Thoracic aorta (tissue), 2 donors: ENCODE data around the gene SOX4. TPM values are rescaled to one million over a fixed set of nuclear protein-coding genes. Genes with fewer than 3 reads are reported as not detected.

Experiments
- ATAC-seq: fragments of 150-250 bp; one replicate; pipeline ENCODE4 v1.8.0; 2017; ENCODE audit warnings: low read depth; ENCODE audit not compliant: insufficient number of reproducible peaks, low FRiP score
- DNase-seq: peaks from one replicate; pipeline ENCODE4 v3.0.0-alpha.2; 2020; ENCODE audit warnings: low spot score
- H3K27ac ChIP-seq, 2 donors: fragments of 200-600 bp; sonication (generic); 1 replicate in 1 of 2; 2 replicates in 1 of 2; pipeline ENCODE4 v1.5.1; 2016; ENCODE audit warnings: mild to moderate bottlenecking in 2 of 2, moderate library complexity in 2 of 2
- H3K27me3 ChIP-seq: fragments of 200-600 bp; sonication (generic); replicated peaks from 2 replicates; pipeline ENCODE4 v1.6.0; 2016; ENCODE audit warnings: mild to moderate bottlenecking; ENCODE audit not compliant: insufficient read depth
- H3K36me3 ChIP-seq: fragments of 200-600 bp; sonication (generic); one replicate; pipeline ENCODE4 v1.5.1; 2016
- H3K4me1 ChIP-seq, 2 donors: fragments of 200-600 bp; sonication (generic); 1 replicate in 1 of 2; 2 replicates in 1 of 2; pipeline versions ENCODE4 v1.5.1 to v1.6.0; 2016; ENCODE audit warnings: low read depth in 2 of 2, mild to moderate bottlenecking in 1 of 2; ENCODE audit not compliant: control insufficient read depth in 1 of 2
- H3K4me3 ChIP-seq: fragments of 200-600 bp; sonication (generic); 2 replicates; pipeline ENCODE4 v1.5.1; 2016; ENCODE audit warnings: mild to moderate bottlenecking
- H3K9me3 ChIP-seq: fragments of 200-600 bp; sonication (generic); 2 replicates; pipeline ENCODE4 v1.5.1; 2016
- total RNA-seq, 2 donors: library from RNA; depleted of rRNA; stranded (reverse); fragments of >200 nt; gene quantifications; one replicate each; pipeline versions ENCODE4 v1.1.0 to v1.2.3, GENCODE V29; 2016
- TF ChIP-seq, protein P1 (sequence below): fragments of 200-600 bp; sonication (generic); IDR thresholded peaks from one replicate; pipeline ENCODE4 v1.5.1; 2019; ENCODE audit warnings: antibody characterized with exemption

SOX4 gene
- total RNA-seq, 2 donors from 2014 or later, result 5.6 to 22.1 TPM

DNA sequence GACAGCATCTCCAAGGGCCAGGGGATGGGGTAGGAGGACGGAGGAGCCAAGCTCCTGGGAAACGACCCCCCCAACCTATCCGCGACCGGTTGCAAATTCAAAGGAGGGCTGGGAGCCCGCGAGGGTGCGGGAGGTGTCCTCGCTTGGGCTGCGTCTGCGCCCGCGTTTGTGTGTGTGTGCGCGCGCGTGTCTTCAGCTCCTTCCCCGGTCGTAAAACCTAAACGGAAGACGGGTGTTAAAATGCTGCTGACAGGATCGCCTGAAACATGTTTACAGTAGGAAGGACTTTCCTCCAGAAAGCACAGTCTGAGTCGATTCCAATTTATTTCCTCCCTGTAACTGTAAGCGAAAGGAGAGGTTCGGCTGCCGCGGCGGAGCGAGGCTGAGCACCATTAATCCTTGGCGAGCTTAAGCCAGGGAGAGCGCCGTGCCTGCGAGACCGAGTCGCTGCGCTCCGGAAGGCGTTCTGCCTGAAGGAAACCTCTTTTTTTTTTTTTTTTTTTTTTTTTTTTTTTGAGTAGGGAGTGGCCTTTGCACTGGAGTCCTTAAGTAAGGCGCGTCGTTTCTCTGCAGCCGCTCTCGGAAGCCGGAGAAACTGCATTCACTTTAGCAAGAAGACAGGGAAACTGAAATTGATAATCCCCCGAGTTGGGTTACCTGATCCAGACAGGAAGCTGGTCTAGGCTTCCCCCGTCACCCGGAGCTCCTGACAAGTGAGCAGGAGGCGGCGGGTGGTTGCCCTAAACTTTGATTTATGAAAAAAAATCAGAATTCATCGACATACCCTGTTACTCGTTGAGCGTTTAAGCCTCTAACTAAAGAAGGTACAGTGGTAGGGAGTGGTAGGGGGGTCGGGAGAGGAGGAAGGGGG is 4.8 kb upstream of the SOX4 start:
- no peak for DNase-seq
- no peaks in the 10 kb centered on the region for H3K27me3 ChIP-seq

DNA sequence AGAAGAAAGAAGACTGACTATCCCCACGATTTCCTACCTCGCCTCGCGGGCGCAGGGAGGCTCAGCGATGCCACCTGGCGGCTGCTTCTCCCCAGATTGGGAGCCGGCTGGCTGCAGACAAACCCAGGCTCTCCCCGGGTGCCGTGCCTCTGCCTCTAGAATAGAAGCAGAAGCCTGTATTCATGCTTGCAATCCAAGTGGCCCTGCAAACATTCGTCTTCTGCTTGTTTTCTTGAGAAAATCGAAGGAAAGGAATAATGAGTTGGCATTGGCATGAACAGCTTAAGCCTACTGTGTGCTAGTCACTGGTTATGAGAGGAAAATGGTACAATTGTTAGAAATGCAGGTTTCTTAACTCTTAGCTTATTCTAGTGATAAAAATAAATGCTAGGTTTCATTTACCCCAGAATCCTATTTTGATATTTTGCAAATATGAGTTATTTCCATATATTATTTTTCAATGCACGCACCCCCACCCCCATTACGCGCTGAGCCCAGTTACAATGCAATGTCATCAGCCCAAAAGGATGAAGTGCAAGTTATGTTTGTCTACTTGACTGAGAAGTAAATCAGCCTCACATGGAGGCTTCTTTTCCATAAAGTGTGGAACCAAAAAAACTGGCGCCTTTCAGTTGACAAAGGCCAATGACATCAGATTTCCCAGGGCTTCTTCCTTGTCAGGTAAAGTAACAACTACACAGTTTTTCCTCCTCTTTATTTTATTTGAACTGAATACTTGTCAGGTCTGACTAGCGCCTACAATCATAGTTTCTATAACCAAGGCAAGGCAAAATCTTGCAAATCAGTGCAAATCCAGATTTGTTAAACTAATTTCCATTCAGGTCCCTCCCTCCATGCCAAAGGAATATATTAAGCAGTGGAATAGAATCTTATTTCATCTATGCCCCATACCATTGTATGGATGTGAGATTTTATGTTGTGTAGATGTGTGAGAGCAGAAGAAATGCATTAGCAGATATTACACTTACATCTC is 3.9 kb upstream of the SOX4 start:
- peak overlapping the region; percentile 71 to 74 for H3K27ac ChIP-seq
- H3K27me3 ChIP-seq, result no peaks in the 10 kb centered on the region
- H3K9me3 ChIP-seq, result no peaks in the 10 kb centered on the region
- peaks cover 5 to 21% of the 10 kb centered on the region in 2 donors for H3K4me1 ChIP-seq
- ATAC-seq, result peak; percentile 25
- H3K36me3 ChIP-seq, result no peaks in the 10 kb centered on the region
- peak; percentile 31 for DNase-seq
- TF ChIP-seq, protein P1, sequence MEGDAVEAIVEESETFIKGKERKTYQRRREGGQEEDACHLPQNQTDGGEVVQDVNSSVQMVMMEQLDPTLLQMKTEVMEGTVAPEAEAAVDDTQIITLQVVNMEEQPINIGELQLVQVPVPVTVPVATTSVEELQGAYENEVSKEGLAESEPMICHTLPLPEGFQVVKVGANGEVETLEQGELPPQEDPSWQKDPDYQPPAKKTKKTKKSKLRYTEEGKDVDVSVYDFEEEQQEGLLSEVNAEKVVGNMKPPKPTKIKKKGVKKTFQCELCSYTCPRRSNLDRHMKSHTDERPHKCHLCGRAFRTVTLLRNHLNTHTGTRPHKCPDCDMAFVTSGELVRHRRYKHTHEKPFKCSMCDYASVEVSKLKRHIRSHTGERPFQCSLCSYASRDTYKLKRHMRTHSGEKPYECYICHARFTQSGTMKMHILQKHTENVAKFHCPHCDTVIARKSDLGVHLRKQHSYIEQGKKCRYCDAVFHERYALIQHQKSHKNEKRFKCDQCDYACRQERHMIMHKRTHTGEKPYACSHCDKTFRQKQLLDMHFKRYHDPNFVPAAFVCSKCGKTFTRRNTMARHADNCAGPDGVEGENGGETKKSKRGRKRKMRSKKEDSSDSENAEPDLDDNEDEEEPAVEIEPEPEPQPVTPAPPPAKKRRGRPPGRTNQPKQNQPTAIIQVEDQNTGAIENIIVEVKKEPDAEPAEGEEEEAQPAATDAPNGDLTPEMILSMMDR, result peak; percentile 93
- peak overlapping the region; percentile 93 for H3K4me3 ChIP-seq

More for the DNA sequence above, 4.8 kb upstream of the SOX4 start:
- ATAC-seq, result peak; percentile 28
- no peaks in the 10 kb centered on the region for H3K36me3 ChIP-seq
- H3K4me1 ChIP-seq, result peaks cover 5 to 21% of the 10 kb centered on the region in 2 donors
- peak overlapping the region; percentile 93 for H3K4me3 ChIP-seq
- TF ChIP-seq, protein P1, result no peak
- H3K9me3 ChIP-seq, result no peaks in the 10 kb centered on the region
- peak overlapping the region; percentile 71 to 74 for H3K27ac ChIP-seq

DNA sequence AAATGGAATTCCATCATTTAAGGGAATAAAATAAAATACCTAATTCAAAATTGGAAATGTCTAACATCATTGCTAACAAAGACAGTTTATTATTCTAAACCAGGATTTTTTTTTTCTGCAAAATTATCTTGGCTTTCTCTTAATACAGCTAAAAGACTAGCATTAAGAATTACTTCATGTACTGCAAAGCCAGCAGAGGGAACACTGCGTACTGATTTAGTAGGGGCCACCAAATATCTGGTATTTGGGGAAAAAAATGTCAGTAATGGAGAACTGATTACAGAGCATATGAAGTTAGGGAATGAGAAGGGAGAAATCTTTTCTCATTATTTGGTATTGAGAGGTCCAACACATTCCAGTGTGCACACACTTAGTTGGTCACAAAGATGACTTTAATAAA is 3.2 kb upstream of the SOX4 start:
- ATAC-seq (no peak), DNase-seq (no peak)
- TF ChIP-seq, protein P1, result no peak
- no peak overlapping the region for H3K27ac ChIP-seq
- H3K27me3 ChIP-seq, result no peaks in the 10 kb centered on the region
- peaks cover 5 to 21% of the 10 kb centered on the region in 2 donors for H3K4me1 ChIP-seq
- no peak overlapping the region for H3K4me3 ChIP-seq
- H3K36me3 ChIP-seq, result no peaks in the 10 kb centered on the region
- no peaks in the 10 kb centered on the region for H3K9me3 ChIP-seq

DNA sequence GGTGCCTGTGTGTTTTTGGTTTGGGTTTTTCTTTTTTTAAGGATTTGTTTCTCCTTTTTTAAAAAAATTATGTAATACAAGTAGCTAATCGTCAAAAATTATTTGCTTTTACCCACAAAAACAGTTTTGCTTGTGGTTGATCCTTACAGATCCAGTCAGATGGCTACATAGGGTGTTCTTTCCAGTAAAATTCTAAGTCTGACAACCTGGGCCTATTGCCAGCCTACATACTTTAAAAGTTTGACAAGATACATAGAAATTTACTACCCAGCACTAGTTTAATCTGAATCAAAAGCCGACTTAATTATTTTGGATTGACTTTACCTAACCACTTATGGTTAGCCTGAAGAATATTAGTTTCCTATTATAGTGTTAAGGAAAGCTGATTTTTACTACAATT is 2.1 kb upstream of the SOX4 start:
- H3K36me3 ChIP-seq, result no peaks in the 10 kb centered on the region
- no peaks in the 10 kb centered on the region for H3K9me3 ChIP-seq
- H3K4me1 ChIP-seq, result peaks cover 5 to 21% of the 10 kb centered on the region in 2 donors
- no peak overlapping the region for H3K27ac ChIP-seq
- no peaks in the 10 kb centered on the region for H3K27me3 ChIP-seq
- DNase-seq (no peak), ATAC-seq (no peak)
- TF ChIP-seq, protein P1, result no peak
- H3K4me3 ChIP-seq, result no peak overlapping the region

DNA sequence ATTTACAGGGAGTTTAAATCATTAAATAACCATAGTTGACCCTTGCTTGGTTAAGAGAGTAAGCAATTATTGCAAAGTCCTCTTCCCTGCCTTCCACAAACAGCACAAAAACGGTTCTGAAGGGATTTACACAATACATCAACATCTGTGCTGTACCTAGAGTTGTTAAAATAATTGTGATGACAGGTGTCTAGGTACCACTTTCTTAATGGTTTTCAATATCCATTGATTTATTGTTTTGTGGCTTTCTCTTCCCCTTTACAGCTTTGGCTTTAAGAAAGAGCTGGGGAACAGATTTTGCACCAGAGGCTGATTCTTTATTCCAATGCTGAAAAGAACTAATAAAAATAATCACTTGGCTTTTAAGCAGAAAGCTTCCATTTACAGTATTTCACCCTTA is 598 bp upstream of the SOX4 start:
- ATAC-seq (no peak), DNase-seq (no peak)
- H3K4me3 ChIP-seq, result peak overlapping the region; percentile 95
- no peaks in the 10 kb centered on the region for H3K9me3 ChIP-seq
- no peaks in the 10 kb centered on the region for H3K36me3 ChIP-seq
- no peaks in the 10 kb centered on the region for H3K27me3 ChIP-seq
- peaks cover 5 to 14% of the 10 kb centered on the region in 2 donors for H3K4me1 ChIP-seq
- H3K27ac ChIP-seq, result peak overlapping the region in 1 of 2 donors; percentile 92
- TF ChIP-seq, protein P1, result no peak
